Measurements from ENCODE around the gene TXNRD2. TPM values are rescaled to one million over a fixed set of nuclear protein-coding genes. Genes with fewer than 3 reads are reported as not detected.
"Not testable (repeated sequence)": the region's sequence is repeated elsewhere in the genome, so short reads cannot be mapped to it uniquely, and the experiment has no call there.

TXNRD2 gene
- total RNA-seq, 1 donor from 2014 or later: 19.7 TPM

- intact Hi-C loops (cut with micrococcal nuclease): no loop called here
These were observed 9.7 kb upstream of the TXNRD2 start for GRCh38 chr22:19951346-19951745.

GRCh38 chr22:19948057-19948760 lies 6.6 kb upstream of the TXNRD2 start:
- intact Hi-C loops (cut with micrococcal nuclease): no loop called here

GRCh38 chr22:19943082-19944026 lies 1.7 kb upstream of the TXNRD2 start:
- intact Hi-C loops (cut with micrococcal nuclease): no loop called here

- intact Hi-C loops (cut with micrococcal nuclease): no loop called here
These were observed 801 bp upstream of the TXNRD2 start for GRCh38 chr22:19942157-19943081.

DNA sequence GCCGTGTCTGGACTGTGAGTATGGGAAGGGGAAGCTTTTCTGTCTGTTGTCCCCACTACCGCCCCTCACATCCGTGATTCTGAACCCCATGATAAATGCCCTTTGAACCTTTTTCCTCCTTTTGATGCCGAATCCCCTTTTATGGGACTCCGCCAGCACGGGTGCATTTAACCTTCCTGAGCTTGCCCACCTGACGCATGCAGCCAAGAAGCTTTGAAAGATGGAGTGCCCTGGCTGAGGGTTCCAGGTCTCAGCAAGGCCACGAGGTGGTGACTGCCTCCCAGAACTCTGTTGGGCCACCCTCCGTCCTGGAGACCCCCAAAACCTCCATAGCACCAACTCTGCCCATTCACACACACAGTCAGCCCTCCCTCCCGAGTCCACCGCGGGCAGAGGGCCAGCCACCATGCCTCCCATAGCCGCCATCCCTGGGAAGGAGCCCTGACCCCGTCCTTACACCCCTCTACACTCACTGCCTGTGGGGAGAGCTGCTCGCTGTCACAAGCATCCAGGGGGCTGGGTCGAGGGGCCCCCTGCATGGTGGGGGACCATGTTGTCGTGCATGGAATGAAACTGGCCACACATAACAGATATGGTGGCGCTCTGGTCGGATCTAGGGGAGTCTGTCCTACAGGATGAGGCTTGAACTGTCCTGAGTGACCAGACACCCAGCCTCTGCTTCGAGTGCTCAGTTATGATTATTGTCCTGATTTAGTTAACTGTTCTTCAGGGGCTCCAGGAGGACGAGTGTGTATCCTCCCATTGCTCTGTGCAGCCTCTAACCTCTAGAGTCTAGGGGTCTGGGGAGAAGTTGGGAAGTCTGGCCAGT lies 868 bp downstream of the TXNRD2 start:
- intact Hi-C loops (cut with micrococcal nuclease): loop anchor here (1.0 kb wide), 1 partner anchor 86 kb away; the partner anchor contains the start of genes GNB1L and RTL10

GRCh38 chr22:19937616-19938473 lies 3.8 kb downstream of the TXNRD2 start:
- intact Hi-C loops (cut with micrococcal nuclease): no loop called here

DNA sequence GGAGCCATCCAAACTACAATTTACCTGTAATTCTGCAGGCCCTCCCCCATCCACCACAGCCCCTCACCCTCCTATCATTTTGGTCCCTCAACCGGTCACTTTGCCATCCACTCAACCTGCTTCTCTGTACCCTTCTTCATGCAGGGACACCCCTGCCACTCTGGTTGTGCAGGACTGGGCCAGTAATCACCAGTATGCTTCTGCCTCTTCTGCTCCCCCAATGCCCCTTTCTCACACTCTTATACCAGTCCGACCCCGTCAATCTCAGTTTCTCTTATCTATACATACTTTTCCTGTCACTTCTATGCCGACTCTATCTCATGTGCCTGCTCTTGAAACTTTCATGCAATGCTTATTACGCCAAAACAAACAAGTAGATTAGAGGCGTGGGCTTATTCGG lies 5.1 kb downstream of the TXNRD2 start:
- intact Hi-C loops (cut with micrococcal nuclease): no loop called here

DNA sequence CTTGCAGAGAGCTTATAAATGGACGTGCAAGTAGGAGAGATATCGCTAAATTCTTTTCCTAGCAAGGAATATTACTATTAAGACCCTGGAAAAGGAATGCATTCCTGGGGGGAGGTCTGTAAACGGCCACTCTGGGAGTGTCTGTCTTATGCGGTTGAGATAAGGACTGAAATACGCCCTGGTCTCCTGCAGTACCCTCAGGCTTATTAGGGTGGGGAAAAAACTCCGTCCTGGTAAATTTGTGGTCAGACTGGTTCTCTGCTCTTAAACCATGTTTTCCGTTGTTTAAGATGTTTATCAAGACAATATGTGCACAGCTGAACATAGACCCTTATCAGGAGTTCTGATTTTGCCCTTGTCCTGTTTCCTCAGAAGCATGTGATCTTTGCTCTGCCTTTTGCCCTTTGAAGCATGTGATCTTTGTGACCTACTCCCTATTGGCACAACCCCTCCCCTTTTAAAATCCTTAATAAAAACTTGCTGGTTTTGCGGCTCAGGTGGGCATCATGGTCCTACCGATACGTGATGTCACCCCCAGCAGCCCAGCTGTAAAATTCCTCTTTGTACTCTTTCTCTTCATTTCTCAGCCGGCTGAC lies 6.4 kb downstream of the TXNRD2 start:
- intact Hi-C loops (cut with micrococcal nuclease): not testable (repeated sequence)

DNA sequence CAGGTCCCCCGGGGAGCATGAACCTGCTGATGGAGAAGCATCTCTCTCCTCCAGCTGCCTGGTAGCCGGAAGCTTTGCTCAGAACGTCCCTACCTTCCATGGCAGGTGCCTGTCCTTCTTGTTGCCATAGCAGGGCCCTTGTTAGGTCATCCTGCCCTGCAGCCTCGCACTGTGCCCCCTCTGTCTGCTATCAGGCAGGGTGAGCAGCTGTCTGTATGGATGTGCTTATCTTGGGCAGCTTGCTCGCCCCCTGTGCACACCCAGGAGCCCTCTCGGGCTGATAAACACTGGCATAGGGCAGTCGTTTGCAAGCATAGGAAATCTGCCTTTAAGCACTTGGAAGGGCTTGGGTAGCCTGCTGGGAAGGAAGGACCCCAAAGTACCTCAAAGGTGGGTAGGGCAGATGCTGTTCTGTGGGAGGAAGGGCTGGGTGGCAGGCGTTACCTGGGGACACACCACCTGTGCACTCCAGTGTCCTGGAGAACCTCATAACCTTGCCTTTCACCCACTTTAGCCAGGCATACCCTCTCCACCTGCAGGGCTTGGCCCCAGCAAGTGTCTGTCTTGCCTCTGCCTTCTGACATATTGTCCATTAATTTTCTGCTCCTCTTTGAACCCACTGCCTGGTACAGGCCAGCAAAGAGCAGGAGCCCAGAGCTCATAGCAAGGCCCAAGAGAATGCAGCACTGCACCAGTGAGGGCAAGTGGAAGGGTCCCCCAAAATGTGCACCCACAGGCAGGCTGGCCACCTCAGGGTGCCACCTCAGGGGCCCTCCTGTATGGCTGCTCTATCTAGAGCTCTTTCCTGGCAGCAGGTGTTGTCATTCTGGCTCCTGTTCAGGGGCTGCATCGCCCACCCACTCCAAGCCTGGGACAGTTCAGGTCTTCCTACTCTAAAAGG lies 8.0 kb downstream of the TXNRD2 start:
- intact Hi-C loops (cut with micrococcal nuclease): no loop called here

DNA sequence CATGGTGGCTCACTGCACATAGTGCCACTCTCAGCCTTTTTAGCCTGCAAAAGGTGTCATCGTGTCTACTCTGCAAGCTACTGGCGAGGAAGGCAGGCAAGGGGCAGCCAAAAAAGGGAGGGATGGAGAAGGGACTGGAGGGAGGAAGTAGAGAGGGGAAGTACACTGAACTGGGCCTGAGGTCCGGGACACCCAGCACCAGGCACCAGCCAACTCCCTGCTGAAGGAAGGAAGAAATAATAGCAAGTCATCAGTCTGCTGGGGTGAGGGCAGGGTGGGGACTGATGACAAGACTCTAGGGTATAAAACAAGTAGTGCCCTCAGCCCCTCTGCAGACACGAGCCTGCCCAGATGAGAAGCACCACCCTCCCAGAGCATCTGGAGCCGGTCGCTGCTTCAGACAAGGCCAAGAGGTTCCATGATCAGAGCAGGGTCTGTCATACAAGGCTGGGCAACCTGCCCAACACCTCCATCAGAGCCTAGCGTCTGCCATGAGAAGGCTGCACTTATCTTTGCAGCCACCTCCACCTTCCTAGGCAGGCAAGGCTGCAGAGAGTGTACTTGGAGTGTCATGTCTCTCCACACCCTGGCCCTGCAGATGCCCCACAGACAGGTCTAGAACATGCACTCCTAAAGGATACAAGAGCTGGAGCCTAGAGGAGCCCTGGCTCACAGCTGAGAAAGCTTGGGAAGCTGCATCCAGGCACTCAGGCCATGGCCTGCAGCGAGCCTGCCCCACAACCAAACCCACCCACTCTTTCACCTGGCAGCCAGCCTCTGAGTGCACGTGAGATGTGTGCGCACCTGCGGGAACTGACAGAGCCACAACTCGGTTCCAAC lies 9.0 kb downstream of the TXNRD2 start:
- intact Hi-C loops (cut with micrococcal nuclease): no loop called here

GRCh38 chr22:19931514-19931913 lies 10.1 kb downstream of the TXNRD2 start:
- intact Hi-C loops (cut with micrococcal nuclease): no loop called here

- intact Hi-C loops (cut with micrococcal nuclease): no loop called here
These were observed 10.8 kb downstream of the TXNRD2 start for GRCh38 chr22:19930551-19931486.

GRCh38 chr22:19929586-19930550 lies 11.8 kb downstream of the TXNRD2 start:
- intact Hi-C loops (cut with micrococcal nuclease): no loop called here

- intact Hi-C loops (cut with micrococcal nuclease): no loop called here
These were observed 13.4 kb downstream of the TXNRD2 start for GRCh38 chr22:19928207-19928606.

GRCh38 chr22:19927696-19928095 lies 13.9 kb downstream of the TXNRD2 start:
- intact Hi-C loops (cut with micrococcal nuclease): no loop called here
